Mesothelial cell of epicardium (in vitro differentiated cells): ENCODE results near the gene TOR4A. TPM values are rescaled to one million over a fixed set of nuclear protein-coding genes. Genes with fewer than 3 reads are reported as not detected.

ENCODE experiments used
- DNase-seq, 2 experiments: peaks; one replicate each; pipeline ENCODE4 v3.0.0; 2021; ENCODE audit warnings: low spot score in 2 of 2; ENCODE audit not compliant: unreplicated experiment in 2 of 2
- H3K27ac Mint-ChIP-seq: 2 replicates; pipeline ENCODE4 v1.8.0; 2021; ENCODE audit warnings: mixed read lengths
- H3K27me3 Mint-ChIP-seq: 2 replicates; pipeline ENCODE4 v1.8.0; 2021; ENCODE audit warnings: low read depth, mixed read lengths
- H3K36me3 Mint-ChIP-seq: 2 replicates; pipeline ENCODE4 v1.8.0; 2021; ENCODE audit warnings: mixed read lengths
- H3K4me1 Mint-ChIP-seq: 2 replicates; pipeline ENCODE4 v1.8.0; 2021; ENCODE audit warnings: mixed read lengths
- H3K4me3 Mint-ChIP-seq: 2 replicates; pipeline ENCODE4 v1.8.0; 2021; ENCODE audit warnings: mild to moderate bottlenecking, moderate library complexity, mixed read lengths
- H3K9me3 Mint-ChIP-seq: 2 replicates; pipeline ENCODE4 v1.8.0; 2021; ENCODE audit warnings: mixed read lengths
- total RNA-seq: library from RNA; stranded (reverse); gene quantifications from 3 replicates; pipeline ENCODE4 v1.2.1, GENCODE V29; 2021
- TF ChIP-seq, protein P1 (sequence below): fragments of 200-600 bp; sonication (generic); IDR thresholded peaks from one replicate; pipeline ENCODE4 v1.5.0; 2021; ENCODE audit warnings: antibody characterized with exemption; ENCODE audit not compliant: unreplicated experiment

TOR4A gene
- total RNA-seq, 1 donor from 2014 or later, result 6.5 TPM

DNA sequence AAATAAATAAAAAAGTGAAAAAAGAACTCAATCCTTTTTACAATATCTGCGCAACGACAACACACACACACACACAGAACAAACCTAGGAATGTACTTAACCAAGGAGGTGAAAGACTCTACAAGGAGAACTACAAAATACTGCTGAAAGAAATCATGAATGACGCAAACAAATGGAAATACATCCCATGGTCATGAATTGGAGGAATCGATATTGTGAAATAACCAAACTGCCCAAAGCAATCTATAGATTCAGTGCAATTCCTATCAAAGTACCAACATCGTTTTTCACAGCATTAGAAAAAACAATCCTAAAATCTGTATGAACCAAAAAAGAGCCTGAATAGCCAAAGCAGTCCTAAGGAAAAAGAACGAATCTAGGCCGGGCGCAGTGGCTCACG lies 54.4 kb downstream of the TOR4A start:
- Mint-ChIP-seq H3K27ac (no peak overlapping the region), H3K4me1 (no peaks in the 10 kb centered on the region), H3K36me3 (peaks cover 19% of the 10 kb centered on the region), H3K4me3 (no peak overlapping the region), H3K9me3 (peaks cover 31% of the 10 kb centered on the region), H3K27me3 (peaks cover 4% of the 10 kb centered on the region)
- TF ChIP-seq, protein P1, sequence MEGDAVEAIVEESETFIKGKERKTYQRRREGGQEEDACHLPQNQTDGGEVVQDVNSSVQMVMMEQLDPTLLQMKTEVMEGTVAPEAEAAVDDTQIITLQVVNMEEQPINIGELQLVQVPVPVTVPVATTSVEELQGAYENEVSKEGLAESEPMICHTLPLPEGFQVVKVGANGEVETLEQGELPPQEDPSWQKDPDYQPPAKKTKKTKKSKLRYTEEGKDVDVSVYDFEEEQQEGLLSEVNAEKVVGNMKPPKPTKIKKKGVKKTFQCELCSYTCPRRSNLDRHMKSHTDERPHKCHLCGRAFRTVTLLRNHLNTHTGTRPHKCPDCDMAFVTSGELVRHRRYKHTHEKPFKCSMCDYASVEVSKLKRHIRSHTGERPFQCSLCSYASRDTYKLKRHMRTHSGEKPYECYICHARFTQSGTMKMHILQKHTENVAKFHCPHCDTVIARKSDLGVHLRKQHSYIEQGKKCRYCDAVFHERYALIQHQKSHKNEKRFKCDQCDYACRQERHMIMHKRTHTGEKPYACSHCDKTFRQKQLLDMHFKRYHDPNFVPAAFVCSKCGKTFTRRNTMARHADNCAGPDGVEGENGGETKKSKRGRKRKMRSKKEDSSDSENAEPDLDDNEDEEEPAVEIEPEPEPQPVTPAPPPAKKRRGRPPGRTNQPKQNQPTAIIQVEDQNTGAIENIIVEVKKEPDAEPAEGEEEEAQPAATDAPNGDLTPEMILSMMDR, result no peak
- no peak for DNase-seq

Other genes starting within 250 kb of the TOR4A start
- 57.7 to 59.3 TPM (median 58.7 TPM) in 3 replicates for gene ABCA2, start 249.5 kb upstream of the TOR4A start, total RNA-seq
- gene FUT7, start 245.6 kb upstream of the TOR4A start, total RNA-seq, result 0.09 to 0.13 TPM in 2 of 3 replicates, not detected in the other
- gene NPDC1, start 231.5 kb upstream of the TOR4A start, total RNA-seq, result 75.8 to 84.0 TPM (median 77.9 TPM) in 3 replicates
- gene ENTPD2, start 223.7 kb upstream of the TOR4A start, total RNA-seq, result 4.8 to 6.3 TPM (median 5.2 TPM) in 3 replicates
- 5.7 to 6.2 TPM (median 5.9 TPM) in 3 replicates for gene SAPCD2, start 207.2 kb upstream of the TOR4A start, total RNA-seq
- gene UAP1L1, start 200.2 kb upstream of the TOR4A start, total RNA-seq, result 4.6 to 5.7 TPM (median 5.5 TPM) in 3 replicates
- 61.1 to 65.1 TPM (median 61.2 TPM) in 3 replicates for gene MAN1B1, start 190.7 kb upstream of the TOR4A start, total RNA-seq
- gene DPP7, start 163.0 kb upstream of the TOR4A start, total RNA-seq, result 149 to 159 TPM (median 157 TPM) in 3 replicates
- 0.58 to 0.99 TPM (median 0.64 TPM) in 3 replicates for gene GRIN1, start 138.6 kb upstream of the TOR4A start, total RNA-seq
- gene LRRC26, start 107.7 kb upstream of the TOR4A start, total RNA-seq, result not detected in 3 replicates
- gene TMEM210, start 105.7 kb upstream of the TOR4A start, total RNA-seq, result not detected in 3 replicates
- 86.1 to 89.3 TPM (median 87.1 TPM) in 3 replicates for gene ANAPC2, start 89.2 kb upstream of the TOR4A start, total RNA-seq
- gene SSNA1, start 89.0 kb upstream of the TOR4A start, total RNA-seq, result 40.9 to 43.8 TPM (median 42.8 TPM) in 3 replicates
- 16.7 to 18.5 TPM (median 17.6 TPM) in 3 replicates for gene TPRN, start 77.0 kb upstream of the TOR4A start, total RNA-seq
- gene TMEM203, start 72.1 kb upstream of the TOR4A start, total RNA-seq, result 32.7 to 35.5 TPM (median 33.0 TPM) in 3 replicates
- gene NDOR1, start 72.0 kb upstream of the TOR4A start, total RNA-seq, result 22.4 to 24.3 TPM (median 23.5 TPM) in 3 replicates
- gene RNF208, start 55.5 kb upstream of the TOR4A start, total RNA-seq, result 13.6 to 16.0 TPM (median 13.9 TPM) in 3 replicates
- gene CYSRT1, start 52.6 kb upstream of the TOR4A start, total RNA-seq, result 1.5 to 1.9 TPM (median 1.7 TPM) in 3 replicates
- gene RNF224, start 50.2 kb upstream of the TOR4A start, total RNA-seq, result 0.16 to 0.41 TPM (median 0.29 TPM) in 3 replicates
- 0.23 to 0.27 TPM in 2 of 3 replicates, not detected in the other for gene SLC34A3, start 46.8 kb upstream of the TOR4A start, total RNA-seq
- gene TUBB4B, start 36.4 kb upstream of the TOR4A start, total RNA-seq, result 146 to 152 TPM (median 148 TPM) in 3 replicates
- gene STPG3, start 26.4 kb upstream of the TOR4A start, total RNA-seq, result 0.18 to 0.29 TPM in 2 of 3 replicates, not detected in the other
- gene NELFB, start 22.4 kb upstream of the TOR4A start, total RNA-seq, result 51.6 to 54.8 TPM (median 53.3 TPM) in 3 replicates
- gene NRARP, start 24.5 kb downstream of the TOR4A start, total RNA-seq, result 7.4 to 9.6 TPM (median 9.2 TPM) in 3 replicates
- gene EXD3, start 145.4 kb downstream of the TOR4A start, total RNA-seq, result 37.2 to 38.2 TPM (median 37.3 TPM) in 3 replicates
- gene NOXA1, start 145.7 kb downstream of the TOR4A start, total RNA-seq, result 19.9 to 22.1 TPM (median 21.4 TPM) in 3 replicates
- gene ENTPD8, start 163.6 kb downstream of the TOR4A start, total RNA-seq, result 1.4 to 1.7 TPM (median 1.6 TPM) in 3 replicates
- gene NSMF, start 181.6 kb downstream of the TOR4A start, total RNA-seq, result 85.3 to 85.6 TPM (median 85.3 TPM) in 3 replicates